ENCODE results near the gene PML. TPM values are rescaled to one million over a fixed set of nuclear protein-coding genes. Genes with fewer than 3 reads are reported as not detected.

Gene PML
- polyA plus RNA-seq, 1 of the 3 experiments (the other 2 are of a cell fraction), result 18.4 TPM

DNA sequence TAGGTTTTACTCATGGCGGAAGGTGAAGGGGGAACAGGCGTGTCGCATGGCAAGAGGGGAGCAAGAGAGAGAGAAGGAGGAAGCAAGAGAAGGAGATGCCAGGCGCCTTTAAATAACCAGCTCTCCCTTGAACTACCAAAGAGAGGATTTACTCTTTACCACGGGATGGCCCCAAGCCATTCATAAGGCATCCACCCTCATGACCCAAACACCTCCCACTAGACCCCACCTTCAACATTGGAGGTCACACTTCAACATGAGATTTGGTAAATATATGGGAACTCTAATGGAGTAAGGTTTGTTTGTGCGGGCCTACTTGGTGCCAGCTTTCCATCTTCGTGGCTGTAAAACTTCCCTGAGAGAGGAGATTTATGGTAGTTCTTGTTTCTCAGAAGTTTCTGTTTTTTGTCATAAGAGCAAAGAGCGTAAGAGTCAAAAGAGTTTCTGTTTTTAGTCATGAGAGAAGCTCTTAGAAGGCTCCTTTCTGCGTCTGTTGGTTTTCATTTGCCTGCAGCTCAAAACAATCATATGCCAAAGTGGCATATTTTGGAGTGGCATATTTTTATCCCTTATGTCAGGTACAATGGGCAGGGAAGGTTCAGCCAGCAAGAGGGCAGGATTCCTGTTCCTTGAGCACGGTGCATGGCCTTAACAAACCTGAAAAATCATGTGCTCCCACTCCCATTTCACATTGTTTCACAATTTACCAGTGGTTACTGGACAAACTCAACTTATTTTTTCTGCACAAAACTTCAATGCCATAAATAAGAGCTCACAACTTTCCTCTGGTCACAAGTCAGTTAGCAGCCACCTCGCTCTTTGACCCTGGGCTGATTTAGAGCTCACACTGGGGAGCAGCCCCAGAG is 12.5 kb downstream of the PML start:
- Histone ChIP-seq H3K27me3 (ENCODE audit: insufficient read depth) (no peaks in the 10 kb centered on the region), H3K36me3 (replicated peaks in 1 of 2; ENCODE audit: control insufficient read depth in 1 of 2, insufficient read depth in 2 of 2, low read length in 1 of 2) (peaks cover 8 to 28% of the 10 kb centered on the region in 2 experiments), H2AFZ (ENCODE audit: low read depth) (no peak overlapping the region), H3K9ac (no peak overlapping the region), H4K20me1 (ENCODE audit: insufficient read depth) (peaks cover 17% of the 10 kb centered on the region), H3K9me2 (no peaks in the 10 kb centered on the region), H3K4me1 (ENCODE audit: control insufficient read depth in 1 of 2, insufficient read depth in 2 of 2, low read depth in 1 of 2, low read length in 1 of 2) (peaks cover 0 to 4% of the 10 kb centered on the region in 2 experiments; a peak in 1 of 4 replicates), H3F3A (replicated peaks; ENCODE audit: insufficient read depth) (no peaks in the 10 kb centered on the region), H3K4me3 (ENCODE audit: low read depth in 2 of 2, low read length in 1 of 2) (no peak overlapping the region), H3K9me3 (no peaks in the 10 kb centered on the region), H3K79me2 (ENCODE audit: insufficient read depth) (peaks cover 96% of the 10 kb centered on the region), H3K27ac (ENCODE audit: low read depth in 2 of 2, low read length in 1 of 2) (no peak overlapping the region), H3K4me2 (no peak overlapping the region)
- CTCF ChIA-PET, result interaction anchor here (0.7 to 2.3 kb wide), 4 partner anchors 12 to 42 kb away, joined by 3 to 8 read pairs (median 4); partner anchors contain the start of genes PML and STOML1
- 92% methylated on average over 11 of the region's 11 CpGs for WGBS (ENCODE audit: low lambda C conversion rate)
- TF ChIP-seq RAD21 (IDR thresholded peaks at IDR 0.05; ENCODE audit: low read length) (no peak), RXRA (IDR thresholded peaks at IDR 0.05; ENCODE audit: borderline replicate concordance, low read depth) (no peak), SIN3A (IDR thresholded peaks at IDR 0.05; ENCODE audit: borderline replicate concordance, low read depth, low read length) (no peak), SMC3 (IDR thresholded peaks at IDR 0.05; ENCODE audit: low read depth, low read length) (no peak), POLR2AphosphoS5 (IDR thresholded peaks at IDR 0.05; ENCODE audit: low read depth, low read length) (no peak), GATA2 (CRISPR knock-in tag; IDR thresholded peaks at IDR 0.05) (no peak), TEAD4 (IDR thresholded peaks at IDR 0.05; ENCODE audit: borderline replicate concordance, insufficient read depth) (no peak), MXI1 (IDR thresholded peaks at IDR 0.05; ENCODE audit: low read depth, low read length) (no peak), YY1 (IDR thresholded peaks at IDR 0.05; ENCODE audit: low read depth) (no peak), MEF2A (IDR thresholded peaks at IDR 0.05; ENCODE audit: borderline replicate concordance, low read depth) (no peak), RFX5 (IDR thresholded peaks at IDR 0.05; ENCODE audit: low read length) (no peak)
- TF ChIP-seq, protein P1, sequence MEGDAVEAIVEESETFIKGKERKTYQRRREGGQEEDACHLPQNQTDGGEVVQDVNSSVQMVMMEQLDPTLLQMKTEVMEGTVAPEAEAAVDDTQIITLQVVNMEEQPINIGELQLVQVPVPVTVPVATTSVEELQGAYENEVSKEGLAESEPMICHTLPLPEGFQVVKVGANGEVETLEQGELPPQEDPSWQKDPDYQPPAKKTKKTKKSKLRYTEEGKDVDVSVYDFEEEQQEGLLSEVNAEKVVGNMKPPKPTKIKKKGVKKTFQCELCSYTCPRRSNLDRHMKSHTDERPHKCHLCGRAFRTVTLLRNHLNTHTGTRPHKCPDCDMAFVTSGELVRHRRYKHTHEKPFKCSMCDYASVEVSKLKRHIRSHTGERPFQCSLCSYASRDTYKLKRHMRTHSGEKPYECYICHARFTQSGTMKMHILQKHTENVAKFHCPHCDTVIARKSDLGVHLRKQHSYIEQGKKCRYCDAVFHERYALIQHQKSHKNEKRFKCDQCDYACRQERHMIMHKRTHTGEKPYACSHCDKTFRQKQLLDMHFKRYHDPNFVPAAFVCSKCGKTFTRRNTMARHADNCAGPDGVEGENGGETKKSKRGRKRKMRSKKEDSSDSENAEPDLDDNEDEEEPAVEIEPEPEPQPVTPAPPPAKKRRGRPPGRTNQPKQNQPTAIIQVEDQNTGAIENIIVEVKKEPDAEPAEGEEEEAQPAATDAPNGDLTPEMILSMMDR (IDR thresholded peaks at IDR 0.05), result no peak
- POLR2A ChIA-PET, result no interaction called here
- no peak for DNase-seq

DNA sequence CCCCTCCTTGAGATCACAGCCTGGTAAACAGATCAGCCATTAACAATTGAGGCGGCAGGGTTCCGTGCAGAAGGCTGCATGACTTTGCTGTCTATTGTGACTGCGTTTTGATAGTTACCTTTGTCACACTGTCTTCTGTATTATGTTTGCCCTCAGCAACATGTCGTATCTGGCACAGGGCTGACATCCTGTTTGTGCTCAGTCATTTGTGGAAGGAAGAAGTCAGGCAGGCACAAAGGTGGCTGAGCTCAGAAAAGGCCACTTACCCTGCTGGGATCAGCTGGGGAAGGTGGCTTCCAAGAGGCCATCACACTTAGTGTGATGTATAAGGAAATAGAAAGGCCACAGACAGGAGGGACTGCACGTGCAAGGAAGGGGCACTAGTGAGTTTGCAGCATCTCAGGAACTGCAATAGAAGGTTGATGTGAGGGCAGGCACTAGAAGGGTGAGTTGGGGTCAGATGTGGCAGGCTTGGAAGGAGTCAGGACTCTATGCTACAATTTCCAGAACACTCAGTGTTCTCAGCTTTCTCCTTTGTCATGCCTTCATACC is 13.4 kb downstream of the PML start:
- CTCF ChIA-PET, result interaction anchor here (0.7 to 1.1 kb wide), 2 partner anchors 15 to 42 kb away, joined by 3 to 5 read pairs; no protein-coding TSS in a partner anchor
- H3K4me2 ChIP-seq, result no peak overlapping the region
- TF ChIP-seq SIN3A (IDR thresholded peaks at IDR 0.05; ENCODE audit: borderline replicate concordance, low read depth, low read length) (no peak), EZH2phosphoT487 (IDR thresholded peaks at IDR 0.05; ENCODE audit: borderline replicate concordance, low read depth) (no peak), FOXM1 (IDR thresholded peaks at IDR 0.05; ENCODE audit: low read depth) (no peak), NFIC (IDR thresholded peaks at IDR 0.05; ENCODE audit: borderline replicate concordance) (no peak), CHD2 (IDR thresholded peaks at IDR 0.05; ENCODE audit: low read length, partially characterized antibody) (no peak)
- TF ChIP-seq, protein P2, sequence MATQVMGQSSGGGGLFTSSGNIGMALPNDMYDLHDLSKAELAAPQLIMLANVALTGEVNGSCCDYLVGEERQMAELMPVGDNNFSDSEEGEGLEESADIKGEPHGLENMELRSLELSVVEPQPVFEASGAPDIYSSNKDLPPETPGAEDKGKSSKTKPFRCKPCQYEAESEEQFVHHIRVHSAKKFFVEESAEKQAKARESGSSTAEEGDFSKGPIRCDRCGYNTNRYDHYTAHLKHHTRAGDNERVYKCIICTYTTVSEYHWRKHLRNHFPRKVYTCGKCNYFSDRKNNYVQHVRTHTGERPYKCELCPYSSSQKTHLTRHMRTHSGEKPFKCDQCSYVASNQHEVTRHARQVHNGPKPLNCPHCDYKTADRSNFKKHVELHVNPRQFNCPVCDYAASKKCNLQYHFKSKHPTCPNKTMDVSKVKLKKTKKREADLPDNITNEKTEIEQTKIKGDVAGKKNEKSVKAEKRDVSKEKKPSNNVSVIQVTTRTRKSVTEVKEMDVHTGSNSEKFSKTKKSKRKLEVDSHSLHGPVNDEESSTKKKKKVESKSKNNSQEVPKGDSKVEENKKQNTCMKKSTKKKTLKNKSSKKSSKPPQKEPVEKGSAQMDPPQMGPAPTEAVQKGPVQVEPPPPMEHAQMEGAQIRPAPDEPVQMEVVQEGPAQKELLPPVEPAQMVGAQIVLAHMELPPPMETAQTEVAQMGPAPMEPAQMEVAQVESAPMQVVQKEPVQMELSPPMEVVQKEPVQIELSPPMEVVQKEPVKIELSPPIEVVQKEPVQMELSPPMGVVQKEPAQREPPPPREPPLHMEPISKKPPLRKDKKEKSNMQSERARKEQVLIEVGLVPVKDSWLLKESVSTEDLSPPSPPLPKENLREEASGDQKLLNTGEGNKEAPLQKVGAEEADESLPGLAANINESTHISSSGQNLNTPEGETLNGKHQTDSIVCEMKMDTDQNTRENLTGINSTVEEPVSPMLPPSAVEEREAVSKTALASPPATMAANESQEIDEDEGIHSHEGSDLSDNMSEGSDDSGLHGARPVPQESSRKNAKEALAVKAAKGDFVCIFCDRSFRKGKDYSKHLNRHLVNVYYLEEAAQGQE (IDR thresholded peaks at IDR 0.05; ENCODE audit: low read depth, low read length), result no peak
- TF ChIP-seq, protein P3, sequence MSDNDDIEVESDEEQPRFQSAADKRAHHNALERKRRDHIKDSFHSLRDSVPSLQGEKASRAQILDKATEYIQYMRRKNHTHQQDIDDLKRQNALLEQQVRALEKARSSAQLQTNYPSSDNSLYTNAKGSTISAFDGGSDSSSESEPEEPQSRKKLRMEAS (IDR thresholded peaks at IDR 0.05; ENCODE audit: low read depth), result no peak
- TF ChIP-seq, protein P4, sequence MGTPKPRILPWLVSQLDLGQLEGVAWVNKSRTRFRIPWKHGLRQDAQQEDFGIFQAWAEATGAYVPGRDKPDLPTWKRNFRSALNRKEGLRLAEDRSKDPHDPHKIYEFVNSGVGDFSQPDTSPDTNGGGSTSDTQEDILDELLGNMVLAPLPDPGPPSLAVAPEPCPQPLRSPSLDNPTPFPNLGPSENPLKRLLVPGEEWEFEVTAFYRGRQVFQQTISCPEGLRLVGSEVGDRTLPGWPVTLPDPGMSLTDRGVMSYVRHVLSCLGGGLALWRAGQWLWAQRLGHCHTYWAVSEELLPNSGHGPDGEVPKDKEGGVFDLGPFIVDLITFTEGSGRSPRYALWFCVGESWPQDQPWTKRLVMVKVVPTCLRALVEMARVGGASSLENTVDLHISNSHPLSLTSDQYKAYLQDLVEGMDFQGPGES (IDR thresholded peaks at IDR 0.05; ENCODE audit: low read depth, low read length), result no peak

More for the DNA sequence above, 13.4 kb downstream of the PML start:
- peaks cover 96% of the 10 kb centered on the region for H3K79me2 ChIP-seq (ENCODE audit: insufficient read depth)
- no peak overlapping the region for H3K9ac ChIP-seq
- H3F3A ChIP-seq (replicated peaks; ENCODE audit: insufficient read depth), result peaks cover 1% of the 10 kb centered on the region
- no peaks in the 10 kb centered on the region for H3K9me3 ChIP-seq
- no peaks in the 10 kb centered on the region for H3K27me3 ChIP-seq (ENCODE audit: insufficient read depth)
- H4K20me1 ChIP-seq (ENCODE audit: insufficient read depth), result peaks cover 17% of the 10 kb centered on the region
- no peaks in the 10 kb centered on the region for H3K9me2 ChIP-seq
- H2AFZ ChIP-seq (ENCODE audit: low read depth), result no peak overlapping the region
- POLR2A ChIA-PET, result no interaction called here
- WGBS (ENCODE audit: low lambda C conversion rate), result 89% methylated on average over 5 of the region's 5 CpGs
- H3K27ac ChIP-seq (ENCODE audit: low read depth in 2 of 2, low read length in 1 of 2), result no peak overlapping the region
- H3K4me3 ChIP-seq (ENCODE audit: low read depth in 2 of 2, low read length in 1 of 2), result no peak overlapping the region
- H3K36me3 ChIP-seq (replicated peaks in 1 of 2; ENCODE audit: control insufficient read depth in 1 of 2, insufficient read depth in 2 of 2, low read length in 1 of 2), result peaks cover 8 to 28% of the 10 kb centered on the region in 2 experiments
- no peak for DNase-seq
- peaks cover 0 to 4% of the 10 kb centered on the region in 2 experiments; a peak in 1 of 4 replicates for H3K4me1 ChIP-seq (ENCODE audit: control insufficient read depth in 1 of 2, insufficient read depth in 2 of 2, low read depth in 1 of 2, low read length in 1 of 2)
